ENCODE data around the gene VPS13D.

VPS13D gene

GRCh38 chr1:12487520-12487919, 257.7 kb downstream of the VPS13D start:
- Histone ChIP-seq H2AK5ac (ENCODE audit: low read length) (no peak overlapping the region), H4K5ac (ENCODE audit: low read length) (no peak overlapping the region), H3K23ac (ENCODE audit: low read length) (no peak overlapping the region), H3K4me1 (ENCODE audit: control insufficient read depth, low read depth, low read length) (no peaks in the 10 kb centered on the region), H4K8ac (ENCODE audit: low read depth, low read length) (no peak overlapping the region), H3K27me3 (ENCODE audit: insufficient read depth, low read length, poor library complexity) (no peaks in the 10 kb centered on the region), H3K56ac (ENCODE audit: low read length) (no peak overlapping the region), H3K4me3 (ENCODE audit: low read length) (no peak overlapping the region), H3K4ac (ENCODE audit: low read depth, low read length) (no peak overlapping the region), H3K79me1 (ENCODE audit: low read length) (no peaks in the 10 kb centered on the region), H2BK15ac (replicated peaks; ENCODE audit: low read depth) (no peak overlapping the region), H3K9ac (ENCODE audit: low read length) (no peak overlapping the region), H3K36me3 (ENCODE audit: control insufficient read depth, insufficient read depth, low read length) (no peaks in the 10 kb centered on the region), H2BK5ac (ENCODE audit: low read length) (no peak overlapping the region), H3K4me2 (ENCODE audit: low read length) (no peak overlapping the region), H3K27ac (ENCODE audit: low read depth, low read length) (no peak overlapping the region), H2BK120ac (ENCODE audit: low read depth, low read length) (no peak overlapping the region), H3K79me2 (ENCODE audit: control insufficient read depth, insufficient read depth, low read length) (no peaks in the 10 kb centered on the region), H3K18ac (ENCODE audit: low read length) (no peak overlapping the region)
- no peak for DNase-seq
- no CpG with 5 or more reads among the region's 7 CpGs for WGBS (ENCODE audit: extremely low coverage, insufficient coverage, low lambda C conversion rate)

- H3K4me1 ChIP-seq (ENCODE audit: control insufficient read depth, low read depth, low read length) = no peaks in the 10 kb centered on the region
- H2BK15ac ChIP-seq (replicated peaks; ENCODE audit: low read depth) = no peak overlapping the region
- H3K79me1 ChIP-seq (ENCODE audit: low read length) = no peaks in the 10 kb centered on the region
- no peaks in the 10 kb centered on the region for H3K27me3 ChIP-seq (ENCODE audit: insufficient read depth, low read length, poor library complexity)
- H3K79me2 ChIP-seq (ENCODE audit: control insufficient read depth, insufficient read depth, low read length) = no peaks in the 10 kb centered on the region
- WGBS (ENCODE audit: extremely low coverage, insufficient coverage, low lambda C conversion rate) = no CpG with 5 or more reads among the region's 4 CpGs
- no peak overlapping the region for H2BK120ac ChIP-seq (ENCODE audit: low read depth, low read length)
- H2AK5ac ChIP-seq (ENCODE audit: low read length) = no peak overlapping the region
- peak; percentile 59 for DNase-seq
- H3K4me2 ChIP-seq (ENCODE audit: low read length) = no peak overlapping the region
- H3K18ac ChIP-seq (ENCODE audit: low read length) = no peak overlapping the region
- no peak overlapping the region for H3K4me3 ChIP-seq (ENCODE audit: low read length)
- no peak overlapping the region for H4K5ac ChIP-seq (ENCODE audit: low read length)
- no peak overlapping the region for H3K56ac ChIP-seq (ENCODE audit: low read length)
- H3K36me3 ChIP-seq (ENCODE audit: control insufficient read depth, insufficient read depth, low read length) = no peaks in the 10 kb centered on the region
- H3K27ac ChIP-seq (ENCODE audit: low read depth, low read length) = no peak overlapping the region
- no peak overlapping the region for H3K4ac ChIP-seq (ENCODE audit: low read depth, low read length)
- no peak overlapping the region for H2BK5ac ChIP-seq (ENCODE audit: low read length)
- H3K23ac ChIP-seq (ENCODE audit: low read length) = no peak overlapping the region
- no peak overlapping the region for H4K8ac ChIP-seq (ENCODE audit: low read depth, low read length)
- H3K9ac ChIP-seq (ENCODE audit: low read length) = no peak overlapping the region
Measured at GRCh38 chr1:12488666-12489354, 259.0 kb downstream of the VPS13D start.

- no peak overlapping the region for H3K18ac ChIP-seq (ENCODE audit: low read length)
- H4K5ac ChIP-seq (ENCODE audit: low read length) = no peak overlapping the region
- H3K79me2 ChIP-seq (ENCODE audit: control insufficient read depth, insufficient read depth, low read length) = no peaks in the 10 kb centered on the region
- H2AK5ac ChIP-seq (ENCODE audit: low read length) = no peak overlapping the region
- H3K27ac ChIP-seq (ENCODE audit: low read depth, low read length) = no peak overlapping the region
- no peaks in the 10 kb centered on the region for H3K79me1 ChIP-seq (ENCODE audit: low read length)
- no peak overlapping the region for H3K4me3 ChIP-seq (ENCODE audit: low read length)
- H3K36me3 ChIP-seq (ENCODE audit: control insufficient read depth, insufficient read depth, low read length) = no peaks in the 10 kb centered on the region
- no peak overlapping the region for H3K23ac ChIP-seq (ENCODE audit: low read length)
- H3K4me1 ChIP-seq (ENCODE audit: control insufficient read depth, low read depth, low read length) = no peaks in the 10 kb centered on the region
- no peak overlapping the region for H4K8ac ChIP-seq (ENCODE audit: low read depth, low read length)
- H3K4ac ChIP-seq (ENCODE audit: low read depth, low read length) = no peak overlapping the region
- H3K4me2 ChIP-seq (ENCODE audit: low read length) = no peak overlapping the region
- H3K56ac ChIP-seq (ENCODE audit: low read length) = no peak overlapping the region
- no peak overlapping the region for H2BK5ac ChIP-seq (ENCODE audit: low read length)
- no peaks in the 10 kb centered on the region for H3K27me3 ChIP-seq (ENCODE audit: insufficient read depth, low read length, poor library complexity)
- WGBS (ENCODE audit: extremely low coverage, insufficient coverage, low lambda C conversion rate) = no CpG with 5 or more reads among the region's 11 CpGs
- H2BK120ac ChIP-seq (ENCODE audit: low read depth, low read length) = no peak overlapping the region
- peak; percentile 65 for DNase-seq
- no peak overlapping the region for H3K9ac ChIP-seq (ENCODE audit: low read length)
- no peak overlapping the region for H2BK15ac ChIP-seq (replicated peaks; ENCODE audit: low read depth)
Measured at GRCh38 chr1:12490532-12491142, 260.8 kb downstream of the VPS13D start.

GRCh38 chr1:12491656-12492055, 261.8 kb downstream of the VPS13D start:
- H3K79me2 ChIP-seq (ENCODE audit: control insufficient read depth, insufficient read depth, low read length) = no peaks in the 10 kb centered on the region
- no peaks in the 10 kb centered on the region for H3K36me3 ChIP-seq (ENCODE audit: control insufficient read depth, insufficient read depth, low read length)
- no peak overlapping the region for H3K18ac ChIP-seq (ENCODE audit: low read length)
- no peaks in the 10 kb centered on the region for H3K4me1 ChIP-seq (ENCODE audit: control insufficient read depth, low read depth, low read length)
- H3K4ac ChIP-seq (ENCODE audit: low read depth, low read length) = no peak overlapping the region
- no peak overlapping the region for H3K23ac ChIP-seq (ENCODE audit: low read length)
- H3K56ac ChIP-seq (ENCODE audit: low read length) = no peak overlapping the region
- H4K8ac ChIP-seq (ENCODE audit: low read depth, low read length) = no peak overlapping the region
- no peak overlapping the region for H3K27ac ChIP-seq (ENCODE audit: low read depth, low read length)
- H2AK5ac ChIP-seq (ENCODE audit: low read length) = no peak overlapping the region
- H2BK5ac ChIP-seq (ENCODE audit: low read length) = no peak overlapping the region
- no peaks in the 10 kb centered on the region for H3K27me3 ChIP-seq (ENCODE audit: insufficient read depth, low read length, poor library complexity)
- no peak overlapping the region for H3K9ac ChIP-seq (ENCODE audit: low read length)
- H4K5ac ChIP-seq (ENCODE audit: low read length) = no peak overlapping the region
- WGBS (ENCODE audit: extremely low coverage, insufficient coverage, low lambda C conversion rate) = no CpG with 5 or more reads among the region's 5 CpGs
- H2BK120ac ChIP-seq (ENCODE audit: low read depth, low read length) = no peak overlapping the region
- H3K79me1 ChIP-seq (ENCODE audit: low read length) = no peaks in the 10 kb centered on the region
- no peak overlapping the region for H3K4me2 ChIP-seq (ENCODE audit: low read length)
- no peak overlapping the region for H2BK15ac ChIP-seq (replicated peaks; ENCODE audit: low read depth)
- no peak overlapping the region for H3K4me3 ChIP-seq (ENCODE audit: low read length)
- no peak for DNase-seq

GRCh38 chr1:12495725-12496124, 265.9 kb downstream of the VPS13D start:
- no CpG with 5 or more reads among the region's 11 CpGs for WGBS (ENCODE audit: extremely low coverage, insufficient coverage, low lambda C conversion rate)

More at GRCh38 chr1:12495725-12496124, 265.9 kb downstream of the VPS13D start:
- no peak overlapping the region for H2AK5ac ChIP-seq (ENCODE audit: low read length)
- H4K8ac ChIP-seq (ENCODE audit: low read depth, low read length) = no peak overlapping the region
- H3K4ac ChIP-seq (ENCODE audit: low read depth, low read length) = no peak overlapping the region
- no peak overlapping the region for H3K4me2 ChIP-seq (ENCODE audit: low read length)
- H3K79me2 ChIP-seq (ENCODE audit: control insufficient read depth, insufficient read depth, low read length) = no peaks in the 10 kb centered on the region
- no peak overlapping the region for H3K23ac ChIP-seq (ENCODE audit: low read length)
- H3K4me3 ChIP-seq (ENCODE audit: low read length) = no peak overlapping the region
- no peaks in the 10 kb centered on the region for H3K4me1 ChIP-seq (ENCODE audit: control insufficient read depth, low read depth, low read length)
- H3K79me1 ChIP-seq (ENCODE audit: low read length) = no peaks in the 10 kb centered on the region
- H4K5ac ChIP-seq (ENCODE audit: low read length) = no peak overlapping the region
- no peak overlapping the region for H3K27ac ChIP-seq (ENCODE audit: low read depth, low read length)
- no peak for DNase-seq
- no peak overlapping the region for H2BK120ac ChIP-seq (ENCODE audit: low read depth, low read length)
- H3K27me3 ChIP-seq (ENCODE audit: insufficient read depth, low read length, poor library complexity) = no peaks in the 10 kb centered on the region
- no peak overlapping the region for H3K18ac ChIP-seq (ENCODE audit: low read length)
- no peak overlapping the region for H3K56ac ChIP-seq (ENCODE audit: low read length)
- no peak overlapping the region for H3K9ac ChIP-seq (ENCODE audit: low read length)
- H2BK5ac ChIP-seq (ENCODE audit: low read length) = no peak overlapping the region
- no peak overlapping the region for H2BK15ac ChIP-seq (replicated peaks; ENCODE audit: low read depth)
- no peaks in the 10 kb centered on the region for H3K36me3 ChIP-seq (ENCODE audit: control insufficient read depth, insufficient read depth, low read length)
